ENCODE data around the gene NCR2. TPM values are rescaled to one million over a fixed set of nuclear protein-coding genes. Genes with fewer than 3 reads are reported as not detected.

The NCR2 gene
- total RNA-seq, 2 experiments from 2014 or later = 0.64 to 1.4 TPM

DNA sequence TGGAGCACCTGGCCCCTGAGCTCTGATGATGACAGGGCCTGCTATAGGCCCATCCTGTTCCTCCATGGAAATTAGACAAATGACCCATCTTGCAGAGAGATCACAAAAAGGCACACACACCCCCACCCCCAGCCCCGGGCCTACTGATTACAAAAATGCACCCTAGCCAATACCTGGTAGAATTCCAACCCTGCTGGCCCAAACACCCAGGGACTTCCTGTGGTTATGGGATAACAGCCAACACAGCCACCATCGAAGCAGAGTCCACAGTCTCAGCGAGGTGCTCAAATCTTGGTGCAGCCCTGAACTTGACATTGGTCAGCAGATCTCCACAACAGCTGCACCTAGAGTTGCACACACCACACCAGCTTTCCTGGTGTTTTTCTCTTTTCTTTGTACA, 17.0 kb downstream of the NCR2 start:
- Mint-ChIP-seq H3K27ac (no peak overlapping the region), H3K4me1 (peaks cover 30% of the 10 kb centered on the region), H3K27me3 (peaks cover 24% of the 10 kb centered on the region), H3K9me3 (ENCODE audit: low read depth) (peaks cover 4% of the 10 kb centered on the region), H3K36me3 (peaks cover 13% of the 10 kb centered on the region), H3K4me3 (no peak overlapping the region)
- ATAC-seq (no peak), DNase-seq (peak; percentile 15)
- CTCF ChIA-PET = interaction anchor here (1.0 to 1.3 kb wide), 2 partner anchors 7 to 16 kb away, joined by 3 to 4 read pairs; no protein-coding TSS in a partner anchor

DNA sequence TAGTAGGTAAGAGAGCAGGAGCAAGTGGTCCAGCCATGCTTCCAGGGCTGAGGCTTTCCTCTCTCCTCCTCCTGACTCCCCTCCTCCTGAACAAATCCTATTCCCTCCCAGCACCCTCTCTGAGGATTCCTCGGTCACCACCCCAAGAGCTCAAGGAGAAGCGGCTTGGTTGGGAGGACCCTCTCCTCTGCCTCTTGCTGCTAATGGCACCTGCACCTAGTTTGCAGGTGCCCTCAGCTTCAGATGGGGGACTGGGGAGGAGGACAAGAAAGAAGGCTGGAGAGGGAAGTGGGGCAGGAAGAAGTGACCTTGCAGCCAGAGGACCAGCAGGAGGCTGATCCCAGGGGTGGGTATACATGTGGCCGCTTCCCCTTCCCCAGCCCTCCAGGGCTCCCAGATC, 17.5 kb downstream of the NCR2 start:
- Mint-ChIP-seq H3K27ac (no peak overlapping the region), H3K4me1 (peaks cover 26% of the 10 kb centered on the region), H3K9me3 (ENCODE audit: low read depth) (peaks cover 4% of the 10 kb centered on the region), H3K4me3 (no peak overlapping the region), H3K36me3 (peaks cover 8% of the 10 kb centered on the region), H3K27me3 (peaks cover 24% of the 10 kb centered on the region)
- CTCF ChIA-PET = interaction anchor here (1.1 to 1.3 kb wide), 2 partner anchors 8 to 16 kb away, joined by 3 read pairs; no protein-coding TSS in a partner anchor
- DNase-seq = peak; percentile 11
- no peak for ATAC-seq

DNA sequence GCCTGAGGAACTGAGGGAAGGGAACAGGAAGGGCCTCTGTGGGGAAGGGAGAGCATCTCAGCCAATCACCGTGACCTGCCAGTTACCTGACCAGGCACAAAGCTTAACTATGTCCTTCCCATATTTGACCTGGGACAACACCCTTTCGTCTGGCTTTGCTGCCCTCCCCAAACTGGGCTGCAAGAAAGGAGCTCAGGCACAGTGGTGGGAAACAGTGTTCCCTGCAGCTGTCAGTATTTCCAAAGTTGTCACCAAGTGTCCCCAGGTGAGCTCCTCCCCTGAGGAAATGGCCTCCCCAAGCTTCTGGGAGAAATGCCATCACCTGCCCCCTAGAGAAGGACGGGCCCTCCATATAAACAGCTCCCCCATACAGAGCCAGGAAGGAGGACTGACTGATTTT, 17.9 kb downstream of the NCR2 start:
- CTCF ChIA-PET = interaction anchor here (1.1 to 1.3 kb wide), 2 partner anchors 8 to 15 kb away, joined by 3 read pairs; no protein-coding TSS in a partner anchor
- Mint-ChIP-seq H3K27me3 (peaks cover 24% of the 10 kb centered on the region), H3K4me3 (no peak overlapping the region), H3K36me3 (peaks cover 4% of the 10 kb centered on the region), H3K9me3 (ENCODE audit: low read depth) (peaks cover 4% of the 10 kb centered on the region), H3K27ac (no peak overlapping the region), H3K4me1 (peaks cover 21% of the 10 kb centered on the region)
- DNase-seq = peak; percentile 33
- no peak for ATAC-seq

DNA sequence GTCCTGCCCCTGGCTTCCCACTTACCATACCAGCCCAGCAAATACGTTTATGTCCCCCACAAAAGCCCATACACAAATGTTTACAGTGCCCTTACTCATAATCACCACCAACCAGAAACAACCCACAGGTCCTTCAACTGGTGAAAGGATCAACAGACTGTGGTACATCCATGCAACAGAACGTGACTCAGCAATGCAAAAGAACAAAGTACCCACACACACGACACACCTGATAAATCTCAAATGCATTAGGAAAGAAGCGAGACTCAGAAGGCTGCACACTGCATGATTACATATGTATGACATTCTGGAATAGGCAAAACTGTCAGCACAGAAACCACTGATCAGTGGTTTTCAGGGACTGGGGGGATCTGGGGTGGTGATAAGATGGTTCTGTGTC, 20.5 kb downstream of the NCR2 start:
- CTCF ChIA-PET = interaction anchor here (1.0 to 2.0 kb wide), 3 partner anchors 9 to 12 kb away, joined by 3 to 9 read pairs (median 3); no protein-coding TSS in a partner anchor
- Mint-ChIP-seq H3K9me3 (ENCODE audit: low read depth) (peaks cover 15% of the 10 kb centered on the region), H3K4me3 (no peak overlapping the region), H3K27me3 (peaks cover 25% of the 10 kb centered on the region), H3K36me3 (peaks cover 15% of the 10 kb centered on the region), H3K4me1 (peaks cover 10% of the 10 kb centered on the region), H3K27ac (no peak overlapping the region)
- DNase-seq = peak; percentile 36
- ATAC-seq = no peak

DNA sequence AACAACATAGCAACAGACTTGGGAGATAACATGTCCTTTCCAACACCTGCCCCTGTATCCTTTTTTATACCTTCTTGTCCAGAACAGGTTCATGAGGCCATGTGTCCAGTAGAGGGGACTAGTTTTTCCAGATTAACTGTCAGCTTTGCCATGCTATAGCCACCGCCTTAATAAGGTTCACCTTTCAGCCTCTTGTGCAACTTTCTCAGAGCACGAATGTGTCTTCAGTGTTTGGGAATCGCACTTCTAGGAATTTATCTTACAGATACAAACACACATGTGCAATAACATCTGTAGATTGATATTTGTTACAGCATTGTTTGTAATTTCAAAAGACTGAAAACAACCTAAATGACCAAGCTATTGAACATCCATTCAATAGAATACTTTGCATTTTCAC, 21.4 kb downstream of the NCR2 start:
- CTCF ChIA-PET = interaction anchor here (0.9 to 2.0 kb wide), 4 partner anchors 10 to 327 kb away, joined by 3 to 9 read pairs (median 3); no protein-coding TSS in a partner anchor
- ATAC-seq = no peak
- Mint-ChIP-seq H3K27me3 (peaks cover 31% of the 10 kb centered on the region), H3K36me3 (peaks cover 21% of the 10 kb centered on the region), H3K4me1 (peaks cover 10% of the 10 kb centered on the region), H3K4me3 (no peak overlapping the region), H3K9me3 (ENCODE audit: low read depth) (peaks cover 22% of the 10 kb centered on the region), H3K27ac (no peak overlapping the region)
- DNase-seq = peak; percentile 9

DNA sequence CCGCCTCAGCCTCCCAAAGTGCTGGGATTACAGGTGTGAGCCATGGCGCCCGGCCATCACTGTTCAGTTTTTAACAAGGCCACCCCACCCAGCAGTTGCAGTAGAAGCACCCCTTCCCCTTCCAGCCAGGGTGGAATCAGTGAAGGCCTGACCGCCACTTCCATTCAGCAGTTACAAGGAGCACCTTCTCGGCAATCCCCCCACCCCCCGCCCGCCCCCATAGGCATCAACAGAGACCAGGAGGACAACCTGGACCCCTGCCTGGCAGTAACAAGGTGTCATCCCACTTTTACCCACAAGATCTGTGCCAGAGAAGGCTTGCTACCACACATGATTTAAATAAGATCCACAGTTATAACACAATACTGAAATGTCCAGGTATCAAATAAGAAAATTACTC, 23.1 kb downstream of the NCR2 start:
- DNase-seq (peak; percentile 12), ATAC-seq (no peak)
- no peak overlapping the region for H3K4me3 Mint-ChIP-seq
- peaks cover 22% of the 10 kb centered on the region for H3K9me3 Mint-ChIP-seq (ENCODE audit: low read depth)
- peaks cover 29% of the 10 kb centered on the region for H3K27me3 Mint-ChIP-seq
- peaks cover 8% of the 10 kb centered on the region for H3K4me1 Mint-ChIP-seq
- no peak overlapping the region for H3K27ac Mint-ChIP-seq
- CTCF ChIA-PET = no interaction called here
- H3K36me3 Mint-ChIP-seq = peaks cover 26% of the 10 kb centered on the region

DNA sequence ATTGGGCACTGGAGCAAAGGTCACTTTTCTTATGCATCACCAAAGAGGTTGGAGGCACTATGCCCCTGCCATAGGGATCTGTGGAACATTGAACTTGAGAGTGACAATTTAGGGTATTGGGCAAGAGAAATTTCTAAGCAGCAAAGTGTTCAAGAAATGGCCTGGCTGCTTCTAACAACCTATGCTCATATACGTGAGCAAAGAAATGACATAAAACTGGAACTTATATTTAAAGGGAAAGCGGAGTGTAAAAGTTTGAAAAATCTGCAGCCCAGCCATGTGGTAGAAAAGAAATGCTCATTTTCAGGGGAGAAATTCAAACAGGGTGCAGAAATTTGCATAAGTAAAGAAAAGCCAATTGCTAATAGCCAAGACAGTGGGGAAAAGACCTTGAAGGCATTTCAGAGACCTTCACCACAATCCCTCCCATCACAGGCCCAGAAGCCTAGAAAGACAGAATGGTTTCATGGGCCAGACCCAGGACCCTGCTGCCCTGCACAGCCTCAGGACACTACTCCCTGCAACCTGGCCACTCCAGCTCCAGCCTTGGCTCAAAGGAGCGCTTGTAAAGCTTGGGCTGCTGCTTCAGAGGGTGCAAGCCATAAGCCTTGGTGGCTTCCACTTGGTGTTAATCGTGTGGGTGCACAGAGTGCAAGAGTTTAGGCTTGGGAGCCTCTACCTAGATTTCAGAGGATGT, 24.4 kb downstream of the NCR2 start:
- peaks cover 39% of the 10 kb centered on the region for H3K27me3 Mint-ChIP-seq
- ATAC-seq = no peak

DNA sequence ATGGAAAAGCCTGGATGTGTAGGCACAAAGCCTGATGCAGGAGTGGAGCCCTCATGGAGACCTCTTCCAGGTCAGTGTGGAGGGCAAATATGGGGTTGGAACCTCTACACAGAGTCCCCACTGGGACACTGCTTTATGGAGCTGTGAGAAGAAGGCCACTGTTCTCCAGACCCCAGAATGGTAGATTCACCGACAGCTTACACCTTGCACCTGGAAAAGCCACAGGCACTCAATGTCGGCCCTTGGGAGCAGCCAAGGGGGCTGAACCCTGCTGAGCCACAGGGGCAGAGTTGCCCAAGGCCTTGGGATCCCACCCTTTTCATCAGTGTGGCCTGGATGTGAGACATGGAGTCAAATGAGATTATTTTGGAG, 24.9 kb downstream of the NCR2 start:
- H3K9me3 Mint-ChIP-seq (ENCODE audit: low read depth) = peaks cover 22% of the 10 kb centered on the region
- peaks cover 43% of the 10 kb centered on the region for H3K27me3 Mint-ChIP-seq
- H3K4me1 Mint-ChIP-seq = peaks cover 7% of the 10 kb centered on the region
- no peak overlapping the region for H3K4me3 Mint-ChIP-seq
- CTCF ChIA-PET = interaction anchor here (0.7 to 1.7 kb wide), 3 partner anchors 8 to 27 kb away, joined by 3 to 7 read pairs (median 3); no protein-coding TSS in a partner anchor
- ATAC-seq = no peak
- no peak overlapping the region for H3K27ac Mint-ChIP-seq
- DNase-seq = no peak
- H3K36me3 Mint-ChIP-seq = peaks cover 26% of the 10 kb centered on the region

More for the DNA sequence above, 24.4 kb downstream of the NCR2 start:
- H3K9me3 Mint-ChIP-seq (ENCODE audit: low read depth) = peaks cover 22% of the 10 kb centered on the region
- H3K27ac Mint-ChIP-seq = no peak overlapping the region
- H3K4me3 Mint-ChIP-seq = no peak overlapping the region
- peak; percentile 21 for DNase-seq
- peaks cover 8% of the 10 kb centered on the region for H3K4me1 Mint-ChIP-seq
- peaks cover 26% of the 10 kb centered on the region for H3K36me3 Mint-ChIP-seq
- CTCF ChIA-PET = interaction anchor here (0.7 to 1.7 kb wide), 3 partner anchors 9 to 27 kb away, joined by 3 to 7 read pairs (median 3); no protein-coding TSS in a partner anchor

DNA sequence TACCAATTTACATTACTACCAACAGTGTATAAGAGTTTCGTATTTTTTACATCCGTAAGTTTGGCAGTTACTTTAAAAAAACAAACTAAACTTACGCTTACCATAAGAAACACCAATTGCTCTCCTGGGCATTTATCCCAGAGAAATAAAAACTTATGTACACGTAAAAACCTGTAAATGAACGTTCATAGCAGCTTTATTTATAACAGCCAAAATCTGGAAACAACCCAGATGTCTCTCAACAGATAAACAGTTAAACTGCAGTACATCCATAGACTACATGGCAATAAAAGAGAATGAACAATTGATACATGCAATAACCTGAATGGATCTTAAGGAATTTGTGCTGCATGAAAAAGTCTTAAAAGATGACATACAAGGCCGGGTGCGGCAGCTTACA, 30.7 kb downstream of the NCR2 start:
- peaks cover 7% of the 10 kb centered on the region for H3K4me1 Mint-ChIP-seq
- peaks cover 9% of the 10 kb centered on the region for H3K36me3 Mint-ChIP-seq
- ATAC-seq = no peak
- H3K4me3 Mint-ChIP-seq = no peak overlapping the region
- no peak for DNase-seq
- H3K27me3 Mint-ChIP-seq = peaks cover 71% of the 10 kb centered on the region
- CTCF ChIA-PET = interaction anchor here (1.0 kb wide), 1 partner anchor 226 kb away, joined by 3 read pairs; no protein-coding TSS in a partner anchor
- H3K27ac Mint-ChIP-seq = no peak overlapping the region
- H3K9me3 Mint-ChIP-seq (ENCODE audit: low read depth) = peaks cover 6% of the 10 kb centered on the region

DNA sequence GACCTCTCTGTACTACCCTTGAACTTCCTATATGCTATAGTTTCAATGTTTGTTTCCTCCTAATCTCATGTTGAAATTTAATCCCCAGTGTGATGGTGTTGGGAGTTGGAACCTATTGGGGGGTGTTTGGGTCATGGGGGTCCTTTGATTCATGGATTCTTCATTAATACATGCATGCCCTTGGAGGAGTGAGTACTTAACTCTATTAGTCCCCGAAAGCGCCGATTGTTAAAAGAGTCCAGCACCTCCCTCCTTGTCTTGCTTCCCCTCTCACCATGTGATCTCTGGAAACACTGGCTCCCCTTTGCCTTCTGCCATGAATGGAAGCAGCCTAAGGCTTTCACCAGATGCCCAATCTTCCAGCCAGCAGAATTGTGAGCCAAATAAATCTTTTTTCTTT, 31.7 kb downstream of the NCR2 start:
- Mint-ChIP-seq H3K27ac (no peak overlapping the region), H3K27me3 (peaks cover 76% of the 10 kb centered on the region), H3K9me3 (ENCODE audit: low read depth) (no peaks in the 10 kb centered on the region), H3K4me1 (peaks cover 14% of the 10 kb centered on the region), H3K36me3 (peaks cover 4% of the 10 kb centered on the region), H3K4me3 (no peak overlapping the region)
- CTCF ChIA-PET = interaction anchor here (1.1 to 4.5 kb wide), 13 partner anchors 12 to 317 kb away, joined by 3 to 73 read pairs (median 14); partner anchors contain the start of gene NCR2
- DNase-seq (no peak), ATAC-seq (no peak)

DNA sequence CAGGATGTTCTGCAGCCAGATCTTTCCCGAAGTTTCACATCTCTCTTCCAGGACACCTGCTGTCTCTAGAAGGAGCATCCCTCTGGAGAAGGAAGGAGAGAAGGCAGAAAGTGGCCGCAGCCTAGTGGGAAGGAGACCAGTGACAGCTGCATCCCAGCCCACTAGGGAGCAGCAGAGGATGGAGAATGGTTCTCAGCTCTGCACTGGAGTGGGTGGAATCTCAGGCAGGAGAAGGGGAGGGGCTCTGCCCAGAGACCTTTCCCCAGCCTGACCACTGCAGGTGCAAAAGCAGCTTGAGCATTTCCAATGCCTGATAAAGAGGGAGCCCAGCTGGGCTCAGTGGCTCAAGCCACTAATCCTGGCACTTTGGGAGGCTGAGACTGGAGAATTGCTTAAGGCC, 32.3 kb downstream of the NCR2 start:
- H3K9me3 Mint-ChIP-seq (ENCODE audit: low read depth) = no peaks in the 10 kb centered on the region
- ATAC-seq (no peak), DNase-seq (no peak)
- H3K36me3 Mint-ChIP-seq = peaks cover 3% of the 10 kb centered on the region
- H3K4me3 Mint-ChIP-seq = no peak overlapping the region
- CTCF ChIA-PET = interaction anchor here (0.9 to 4.5 kb wide), 24 partner anchors 9 to 317 kb away, joined by 3 to 73 read pairs (median 6); partner anchors contain the start of gene NCR2
- peaks cover 21% of the 10 kb centered on the region for H3K4me1 Mint-ChIP-seq
- H3K27ac Mint-ChIP-seq = no peak overlapping the region
- H3K27me3 Mint-ChIP-seq = peaks cover 83% of the 10 kb centered on the region

DNA sequence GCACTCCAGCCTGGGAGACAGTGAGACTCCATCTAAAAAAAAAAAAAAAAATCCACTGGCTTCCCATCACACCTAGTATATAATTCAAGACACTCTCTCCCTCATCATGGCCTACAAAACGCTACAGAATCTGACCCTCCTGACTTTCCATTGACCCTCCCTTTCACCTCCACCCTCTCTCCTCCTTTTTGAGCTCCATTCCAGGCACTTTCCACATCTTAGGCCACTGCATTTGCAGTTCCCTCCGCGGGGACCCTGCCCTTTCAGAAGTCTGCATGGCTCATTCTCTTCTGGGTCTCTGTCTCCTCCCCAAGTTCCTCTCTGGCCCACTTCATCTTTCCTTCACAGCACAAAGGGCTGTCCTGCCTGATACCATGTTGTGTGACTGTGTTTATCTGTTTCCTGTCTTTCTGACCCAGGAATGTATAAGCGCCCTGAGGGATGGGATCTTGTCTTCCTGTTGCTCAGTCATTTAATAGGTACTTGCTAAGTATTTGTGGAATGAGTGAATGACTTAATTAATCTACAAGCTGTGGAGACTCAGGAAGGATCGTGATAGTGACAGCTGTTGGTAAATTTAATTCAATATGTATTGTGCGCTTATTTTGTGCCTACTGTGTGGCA, 35.2 kb downstream of the NCR2 start:
- no peak for DNase-seq
- H3K4me3 Mint-ChIP-seq = no peak overlapping the region
- peaks cover 89% of the 10 kb centered on the region for H3K27me3 Mint-ChIP-seq
- no peak for ATAC-seq
- no peak overlapping the region for H3K27ac Mint-ChIP-seq
- CTCF ChIA-PET = interaction anchor here (1.1 to 4.5 kb wide), 6 partner anchors 37 to 314 kb away, joined by 3 to 73 read pairs (median 10); no protein-coding TSS in a partner anchor
- H3K4me1 Mint-ChIP-seq = peaks cover 33% of the 10 kb centered on the region
- no peaks in the 10 kb centered on the region for H3K9me3 Mint-ChIP-seq (ENCODE audit: low read depth)
- H3K36me3 Mint-ChIP-seq = peaks cover 2% of the 10 kb centered on the region

DNA sequence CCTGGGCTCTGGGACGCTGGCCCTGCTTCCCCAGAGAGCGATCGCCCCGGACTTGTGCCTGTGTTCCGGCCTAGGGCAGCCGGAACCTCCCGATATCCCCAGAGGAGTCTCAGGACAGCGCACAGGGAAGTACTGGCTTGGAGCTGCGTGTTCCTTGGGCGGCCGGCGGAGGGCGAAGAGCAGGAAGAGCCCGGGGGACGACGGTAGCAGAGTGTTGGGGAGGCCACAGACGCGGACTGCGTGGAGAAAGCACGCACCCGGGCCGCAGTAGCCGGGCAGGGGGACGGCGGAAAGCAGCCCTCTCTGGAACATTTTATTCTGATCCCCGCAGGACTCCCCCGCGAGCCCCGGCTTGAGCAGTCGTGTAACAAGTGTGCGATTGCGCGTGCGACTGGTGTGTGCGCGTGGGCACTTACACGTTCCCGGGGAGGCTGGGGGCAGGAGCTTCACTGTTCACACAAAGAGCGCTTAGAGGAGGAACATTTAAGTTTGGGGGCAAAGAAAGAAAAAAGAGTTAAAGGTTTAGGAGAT, 36.1 kb downstream of the NCR2 start:
- ATAC-seq (peak; percentile 31), DNase-seq (no peak)
- Mint-ChIP-seq H3K27me3 (peaks cover 89% of the 10 kb centered on the region), H3K36me3 (peaks cover 2% of the 10 kb centered on the region), H3K9me3 (ENCODE audit: low read depth) (no peaks in the 10 kb centered on the region), H3K4me3 (peak overlapping the region; percentile 59), H3K27ac (peak overlapping the region; percentile 27), H3K4me1 (peaks cover 33% of the 10 kb centered on the region)
- CTCF ChIA-PET = interaction anchor here (0.7 to 4.5 kb wide), 13 partner anchors 11 to 313 kb away, joined by 3 to 73 read pairs (median 3); no protein-coding TSS in a partner anchor
